ENCODE measurements around the gene E2F6.

The E2F6 gene

DNA sequence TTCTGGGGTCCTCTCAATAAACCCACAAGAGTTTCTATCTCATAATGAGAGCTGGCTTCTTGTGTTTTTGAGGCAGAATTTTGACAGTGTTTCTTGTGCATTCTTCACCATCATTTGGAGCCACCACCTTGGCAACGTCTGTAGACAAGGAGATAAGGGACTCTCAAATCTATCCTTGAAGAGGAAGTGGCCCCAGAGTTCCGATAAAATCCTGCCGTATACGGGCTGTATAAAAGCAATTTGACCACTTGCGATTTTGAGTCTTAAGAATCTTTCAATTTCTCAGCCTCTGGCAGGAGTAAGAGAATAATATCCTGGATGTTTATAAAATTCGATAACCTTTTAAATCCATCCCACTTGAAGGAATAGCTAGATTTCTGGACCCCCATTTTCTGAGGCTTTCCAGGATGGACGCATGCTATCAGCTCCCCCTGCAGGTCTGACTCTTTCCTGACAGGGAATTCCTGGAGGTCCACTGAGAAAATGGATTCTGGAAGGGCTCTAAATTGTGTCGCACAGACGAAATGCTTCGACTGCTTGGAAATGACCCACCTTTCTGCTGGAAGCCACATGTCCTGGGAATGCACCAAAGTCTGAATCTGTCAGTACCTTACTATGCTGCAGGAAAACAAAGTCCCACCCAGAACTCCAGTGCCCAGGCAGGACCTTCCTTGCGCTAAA, 54.1 kb downstream of the E2F6 start:
- H3K9me3 ChIP-seq (ENCODE audit: severe bottlenecking): no peaks in the 10 kb centered on the region
- H3K27me3 ChIP-seq (ENCODE audit: insufficient read depth, low read depth, severe bottlenecking): no peaks in the 10 kb centered on the region
- H3K4me3 ChIP-seq (ENCODE audit: low read depth, low read length): no peak overlapping the region
- H3K36me3 ChIP-seq: no peaks in the 10 kb centered on the region
- TF ChIP-seq, protein P1, sequence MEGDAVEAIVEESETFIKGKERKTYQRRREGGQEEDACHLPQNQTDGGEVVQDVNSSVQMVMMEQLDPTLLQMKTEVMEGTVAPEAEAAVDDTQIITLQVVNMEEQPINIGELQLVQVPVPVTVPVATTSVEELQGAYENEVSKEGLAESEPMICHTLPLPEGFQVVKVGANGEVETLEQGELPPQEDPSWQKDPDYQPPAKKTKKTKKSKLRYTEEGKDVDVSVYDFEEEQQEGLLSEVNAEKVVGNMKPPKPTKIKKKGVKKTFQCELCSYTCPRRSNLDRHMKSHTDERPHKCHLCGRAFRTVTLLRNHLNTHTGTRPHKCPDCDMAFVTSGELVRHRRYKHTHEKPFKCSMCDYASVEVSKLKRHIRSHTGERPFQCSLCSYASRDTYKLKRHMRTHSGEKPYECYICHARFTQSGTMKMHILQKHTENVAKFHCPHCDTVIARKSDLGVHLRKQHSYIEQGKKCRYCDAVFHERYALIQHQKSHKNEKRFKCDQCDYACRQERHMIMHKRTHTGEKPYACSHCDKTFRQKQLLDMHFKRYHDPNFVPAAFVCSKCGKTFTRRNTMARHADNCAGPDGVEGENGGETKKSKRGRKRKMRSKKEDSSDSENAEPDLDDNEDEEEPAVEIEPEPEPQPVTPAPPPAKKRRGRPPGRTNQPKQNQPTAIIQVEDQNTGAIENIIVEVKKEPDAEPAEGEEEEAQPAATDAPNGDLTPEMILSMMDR (IDR thresholded peaks at IDR 0.05; ENCODE audit: low read depth, low read length): peak; percentile 78
- no peak overlapping the region for H3K27ac ChIP-seq
- DNase-seq: peak; percentile 66

DNA sequence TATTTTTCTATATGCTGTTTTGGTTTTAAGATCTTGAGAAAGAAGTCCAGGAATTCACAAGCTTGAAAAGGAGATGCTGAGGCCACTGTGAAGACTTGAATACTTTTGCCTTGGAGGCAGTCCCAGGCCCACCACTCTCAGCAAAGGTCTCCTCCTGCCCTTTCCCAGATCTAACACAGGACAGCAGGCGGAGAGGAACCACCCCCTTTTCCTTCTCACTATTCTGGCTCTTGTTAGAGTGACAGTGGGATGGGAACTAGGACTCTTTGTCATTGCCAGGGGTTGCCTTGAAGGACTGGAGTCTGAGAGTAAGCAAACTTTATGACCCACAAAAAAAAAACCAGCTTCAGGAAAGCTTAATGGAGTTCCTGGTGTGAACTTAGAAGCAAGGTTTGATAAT, 54.7 kb downstream of the E2F6 start:
- Histone ChIP-seq H3K36me3 (no peaks in the 10 kb centered on the region), H3K4me3 (ENCODE audit: low read depth, low read length) (no peak overlapping the region), H3K9me3 (ENCODE audit: severe bottlenecking) (no peaks in the 10 kb centered on the region), H3K27me3 (ENCODE audit: insufficient read depth, low read depth, severe bottlenecking) (no peaks in the 10 kb centered on the region), H3K27ac (no peak overlapping the region)
- TF ChIP-seq, protein P1 (IDR thresholded peaks at IDR 0.05; ENCODE audit: low read depth, low read length): no peak
- no peak for DNase-seq

DNA sequence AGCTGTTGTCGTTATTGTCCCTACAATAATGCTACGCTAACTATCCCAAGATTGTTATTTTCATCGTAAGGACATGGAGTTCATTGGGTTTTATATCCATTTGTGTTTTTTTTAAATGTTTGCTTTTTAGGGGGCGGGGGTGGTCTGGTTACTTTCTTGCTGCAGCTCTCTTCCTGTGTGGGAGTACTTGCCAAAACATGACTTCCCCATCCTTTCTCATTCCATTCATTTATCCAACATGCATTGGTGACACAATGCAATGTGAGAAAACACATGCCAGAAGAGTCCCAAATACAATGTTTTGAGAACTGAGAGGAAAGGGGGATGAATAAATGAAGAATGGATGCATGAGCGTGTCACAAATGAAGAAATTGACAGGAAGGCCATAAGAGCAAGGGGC, 55.9 kb downstream of the E2F6 start:
- TF ChIP-seq, protein P1 (IDR thresholded peaks at IDR 0.05; ENCODE audit: low read depth, low read length): no peak
- no peak overlapping the region for H3K4me3 ChIP-seq (ENCODE audit: low read depth, low read length)
- H3K36me3 ChIP-seq: no peaks in the 10 kb centered on the region
- H3K27me3 ChIP-seq (ENCODE audit: insufficient read depth, low read depth, severe bottlenecking): no peaks in the 10 kb centered on the region
- DNase-seq: no peak
- H3K27ac ChIP-seq: no peak overlapping the region
- no peaks in the 10 kb centered on the region for H3K9me3 ChIP-seq (ENCODE audit: severe bottlenecking)

DNA sequence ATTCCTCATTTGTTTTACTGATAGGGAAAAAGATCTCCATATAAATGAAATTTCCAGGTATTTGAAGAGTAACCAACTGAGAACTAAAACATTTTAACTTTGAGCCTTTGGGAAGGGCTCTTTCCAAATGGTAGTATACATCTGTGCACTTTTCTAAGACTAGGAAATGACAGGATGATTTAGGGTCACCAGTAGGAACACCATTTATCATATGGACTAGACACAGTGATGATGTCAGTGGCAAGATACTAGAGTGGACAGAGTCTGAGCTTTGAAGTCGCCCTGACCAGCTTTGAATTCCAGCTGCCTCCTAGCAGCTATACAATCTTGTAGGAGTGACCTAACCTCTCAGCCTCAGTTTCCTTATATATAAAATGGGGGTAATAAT, 56.4 kb downstream of the E2F6 start:
- no peak for DNase-seq
- Histone ChIP-seq H3K4me3 (ENCODE audit: low read depth, low read length) (no peak overlapping the region), H3K27me3 (ENCODE audit: insufficient read depth, low read depth, severe bottlenecking) (no peaks in the 10 kb centered on the region), H3K36me3 (no peaks in the 10 kb centered on the region), H3K27ac (no peak overlapping the region), H3K9me3 (ENCODE audit: severe bottlenecking) (no peaks in the 10 kb centered on the region)
- TF ChIP-seq, protein P1 (IDR thresholded peaks at IDR 0.05; ENCODE audit: low read depth, low read length): no peak

DNA sequence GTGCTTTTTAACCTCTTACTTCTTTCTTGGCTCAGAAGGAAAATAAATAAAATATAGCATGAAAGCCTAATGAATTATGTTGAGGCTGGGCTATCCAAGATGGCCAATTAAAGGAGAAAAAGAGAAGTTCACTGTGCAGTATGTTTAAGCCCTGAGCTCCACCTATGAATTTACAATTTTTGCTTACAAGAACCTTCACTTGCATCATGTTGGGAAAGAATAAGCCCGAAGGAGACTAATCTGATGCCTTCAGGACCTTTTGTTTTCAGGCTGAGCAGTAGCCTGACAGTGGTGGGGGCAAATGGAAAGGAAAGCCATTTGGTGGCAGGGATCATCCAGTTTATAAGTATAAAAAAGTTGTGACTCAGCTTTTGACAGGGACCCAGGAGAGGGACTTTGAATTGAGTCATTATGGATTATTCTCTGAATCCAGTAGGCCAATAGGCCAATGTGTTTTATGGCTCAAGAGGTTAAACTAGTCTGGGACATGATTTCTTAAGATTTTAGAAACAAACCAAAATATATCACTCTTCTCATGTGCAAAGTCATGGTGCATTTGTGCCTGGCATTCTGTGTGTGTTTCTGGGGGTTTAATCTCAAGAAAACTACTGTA, 56.9 kb downstream of the E2F6 start:
- Histone ChIP-seq H3K9me3 (ENCODE audit: severe bottlenecking) (no peaks in the 10 kb centered on the region), H3K4me3 (ENCODE audit: low read depth, low read length) (no peak overlapping the region), H3K36me3 (no peaks in the 10 kb centered on the region), H3K27ac (no peak overlapping the region), H3K27me3 (ENCODE audit: insufficient read depth, low read depth, severe bottlenecking) (no peaks in the 10 kb centered on the region)
- DNase-seq: no peak
- TF ChIP-seq, protein P1 (IDR thresholded peaks at IDR 0.05; ENCODE audit: low read depth, low read length): no peak

DNA sequence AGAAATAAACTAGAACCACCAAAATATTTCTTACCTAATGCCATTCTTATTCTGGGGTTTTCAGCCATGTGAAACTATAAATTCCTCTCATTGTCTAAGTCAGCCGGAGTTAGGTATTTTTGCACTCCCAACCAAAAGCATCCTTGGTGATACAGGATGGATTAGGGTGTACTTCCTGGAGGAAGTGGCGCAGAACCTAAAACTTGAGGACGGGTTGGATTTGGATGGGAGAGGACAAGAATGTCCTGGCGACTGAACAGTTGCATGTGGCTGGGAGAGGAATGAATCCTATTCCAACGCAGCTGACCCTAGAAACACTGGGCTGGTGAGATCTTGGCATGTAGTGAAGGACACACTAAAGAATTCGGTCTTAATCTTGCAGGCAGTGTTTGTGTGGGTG, 58.5 kb downstream of the E2F6 start:
- H3K27ac ChIP-seq: no peak overlapping the region
- H3K36me3 ChIP-seq: no peaks in the 10 kb centered on the region
- DNase-seq: no peak
- no peaks in the 10 kb centered on the region for H3K27me3 ChIP-seq (ENCODE audit: insufficient read depth, low read depth, severe bottlenecking)
- H3K9me3 ChIP-seq (ENCODE audit: severe bottlenecking): no peaks in the 10 kb centered on the region
- H3K4me3 ChIP-seq (ENCODE audit: low read depth, low read length): no peak overlapping the region
- TF ChIP-seq, protein P1 (IDR thresholded peaks at IDR 0.05; ENCODE audit: low read depth, low read length): no peak

Measured in WERI-Rb-1 (cell line).